Measurements from ENCODE around the gene B4GALT1.

GRCh38 chr9:33210006-33210715, 43.0 kb upstream of the B4GALT1 start:
- TF ChIP-seq CTCF (IDR thresholded peaks at IDR 0.05) (no peak), POLR2A (IDR thresholded peaks at IDR 0.05) (no peak), POLR2AphosphoS5 (IDR thresholded peaks at IDR 0.05) (no peak)

Data from sigmoid colon (tissue), 4 donors.